Kidney epithelial cell (primary cell): ENCODE data around the gene RETREG1. TPM values are rescaled to one million over a fixed set of nuclear protein-coding genes. Genes with fewer than 3 reads are reported as not detected.

Experiments used
- DNase-seq: peaks from one replicate; pipeline ENCODE4 v3.0.0-alpha.2; 2010; ENCODE audit warnings: low read depth
- H3K27me3 ChIP-seq: 2 replicates; pipeline ENCODE4 v1.6.0; 2011; ENCODE audit warnings: low read length; ENCODE audit not compliant: control insufficient read depth, insufficient read depth
- H3K36me3 ChIP-seq: 2 replicates; pipeline ENCODE4 v1.5.1; 2011; ENCODE audit warnings: low read length; ENCODE audit not compliant: control insufficient read depth, insufficient read depth
- H3K4me3 ChIP-seq: 2 replicates; pipeline ENCODE4 v1.5.1; 2011; ENCODE audit warnings: low read depth, mild to moderate bottlenecking, control low read depth, low read length
- total RNA-seq: library from RNA; depleted of rRNA; stranded (reverse); fragments of >200 nt; gene quantifications from 2 replicates; pipeline ENCODE4 v1.2.3, GENCODE V29; 2015
- TF ChIP-seq, protein P1 (sequence below): IDR thresholded peaks from 2 replicates; pipeline ENCODE4 v1.5.1; 2011; ENCODE audit warnings: mild to moderate bottlenecking, moderate library complexity, low read length, control low read depth, inconsistent platforms; ENCODE audit not compliant: insufficient read depth, poor library complexity, severe bottlenecking

The RETREG1 gene
- total RNA-seq, 1 donor from 2014 or later = 14.8 TPM

DNA sequence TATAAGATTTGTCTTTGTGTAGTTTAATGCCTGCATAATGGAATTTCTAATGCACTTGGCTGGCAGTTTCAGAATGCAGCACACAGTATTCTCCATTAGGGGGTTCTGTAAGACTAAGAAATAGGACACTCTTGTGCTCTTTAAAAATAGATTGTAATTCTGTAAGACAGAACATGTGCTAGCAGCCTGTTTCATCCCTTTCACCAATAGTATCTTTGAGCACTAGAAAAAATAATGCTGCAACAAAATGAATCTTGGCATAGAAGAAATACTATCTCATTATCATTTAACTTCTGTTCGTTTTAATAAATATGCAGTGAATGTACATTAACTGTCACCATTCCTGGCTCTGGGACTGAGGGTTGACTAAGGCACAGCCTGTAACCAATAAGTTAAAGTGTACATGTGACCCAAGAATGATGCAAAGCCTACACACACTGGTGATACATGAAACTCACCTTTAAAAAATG is 127.4 kb downstream of the RETREG1 start:
- TF ChIP-seq, protein P1, sequence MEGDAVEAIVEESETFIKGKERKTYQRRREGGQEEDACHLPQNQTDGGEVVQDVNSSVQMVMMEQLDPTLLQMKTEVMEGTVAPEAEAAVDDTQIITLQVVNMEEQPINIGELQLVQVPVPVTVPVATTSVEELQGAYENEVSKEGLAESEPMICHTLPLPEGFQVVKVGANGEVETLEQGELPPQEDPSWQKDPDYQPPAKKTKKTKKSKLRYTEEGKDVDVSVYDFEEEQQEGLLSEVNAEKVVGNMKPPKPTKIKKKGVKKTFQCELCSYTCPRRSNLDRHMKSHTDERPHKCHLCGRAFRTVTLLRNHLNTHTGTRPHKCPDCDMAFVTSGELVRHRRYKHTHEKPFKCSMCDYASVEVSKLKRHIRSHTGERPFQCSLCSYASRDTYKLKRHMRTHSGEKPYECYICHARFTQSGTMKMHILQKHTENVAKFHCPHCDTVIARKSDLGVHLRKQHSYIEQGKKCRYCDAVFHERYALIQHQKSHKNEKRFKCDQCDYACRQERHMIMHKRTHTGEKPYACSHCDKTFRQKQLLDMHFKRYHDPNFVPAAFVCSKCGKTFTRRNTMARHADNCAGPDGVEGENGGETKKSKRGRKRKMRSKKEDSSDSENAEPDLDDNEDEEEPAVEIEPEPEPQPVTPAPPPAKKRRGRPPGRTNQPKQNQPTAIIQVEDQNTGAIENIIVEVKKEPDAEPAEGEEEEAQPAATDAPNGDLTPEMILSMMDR = peak; percentile 68
- Histone ChIP-seq H3K36me3 (no peaks in the 10 kb centered on the region), H3K4me3 (no peak overlapping the region), H3K27me3 (no peaks in the 10 kb centered on the region)
- no peak for DNase-seq

DNA sequence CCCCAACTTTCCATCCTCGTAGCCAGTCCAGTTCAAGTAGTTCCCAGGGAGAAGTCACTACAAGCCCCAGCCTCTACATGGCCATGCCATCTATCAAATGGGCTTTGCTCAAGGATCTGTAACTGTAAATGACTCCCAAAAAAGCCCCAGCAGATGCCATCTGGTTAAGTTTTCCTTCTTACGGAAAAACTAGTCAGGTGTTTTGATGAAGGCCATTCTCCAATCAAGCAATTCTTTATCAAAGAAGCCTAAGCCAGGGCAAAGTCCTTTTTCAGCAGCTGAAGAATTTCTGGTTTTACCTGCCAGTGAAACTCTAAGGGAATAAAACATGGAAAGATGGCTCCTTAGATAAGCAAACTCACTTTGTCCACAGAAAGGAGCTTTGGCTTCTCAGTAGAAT is 129.3 kb downstream of the RETREG1 start:
- Histone ChIP-seq H3K36me3 (no peaks in the 10 kb centered on the region), H3K27me3 (no peaks in the 10 kb centered on the region), H3K4me3 (no peak overlapping the region)
- TF ChIP-seq, protein P1 = no peak
- no peak for DNase-seq

DNA sequence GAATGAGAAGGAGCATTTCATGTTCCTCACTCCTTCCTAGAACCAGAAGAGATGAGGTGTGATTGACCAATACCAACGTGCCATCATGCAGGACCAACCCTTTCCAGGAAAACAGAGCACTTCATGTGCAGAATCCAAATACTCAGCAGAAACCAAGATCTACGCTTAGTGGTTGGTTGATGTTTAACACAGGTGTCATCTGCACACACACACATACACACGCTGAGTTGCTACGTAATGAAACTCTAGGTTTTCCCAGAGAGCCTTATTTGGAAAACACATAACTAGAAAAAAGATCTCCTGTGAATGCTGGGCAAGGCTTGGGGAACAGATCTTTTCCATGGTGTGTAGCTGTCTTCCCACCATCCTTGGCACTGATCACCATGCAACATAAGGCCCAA is 130.1 kb downstream of the RETREG1 start:
- no peak overlapping the region for H3K4me3 ChIP-seq
- no peaks in the 10 kb centered on the region for H3K27me3 ChIP-seq
- no peaks in the 10 kb centered on the region for H3K36me3 ChIP-seq
- TF ChIP-seq, protein P1 = no peak
- peak; percentile 69 for DNase-seq

DNA sequence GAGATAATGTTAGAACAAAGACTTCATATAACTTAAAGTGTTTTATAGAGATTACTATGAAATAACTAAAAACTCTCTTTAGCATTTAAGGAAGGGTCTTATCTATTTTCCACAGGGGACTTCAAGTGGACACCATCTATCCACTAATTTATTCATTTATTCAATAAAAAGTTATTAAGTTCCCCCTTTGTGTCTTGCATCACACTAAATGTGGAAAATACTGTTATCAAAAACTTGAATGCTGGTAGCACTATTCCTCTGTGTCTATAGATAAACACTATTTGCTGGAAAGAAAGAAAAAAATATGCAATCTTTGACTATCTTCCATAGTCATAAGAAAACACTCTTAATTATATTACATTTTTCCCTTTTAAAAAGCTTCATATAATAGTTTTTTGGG is 131.1 kb downstream of the RETREG1 start:
- H3K36me3 ChIP-seq = no peaks in the 10 kb centered on the region
- DNase-seq = no peak
- H3K27me3 ChIP-seq = no peaks in the 10 kb centered on the region
- no peak overlapping the region for H3K4me3 ChIP-seq
- TF ChIP-seq, protein P1 = no peak

DNA sequence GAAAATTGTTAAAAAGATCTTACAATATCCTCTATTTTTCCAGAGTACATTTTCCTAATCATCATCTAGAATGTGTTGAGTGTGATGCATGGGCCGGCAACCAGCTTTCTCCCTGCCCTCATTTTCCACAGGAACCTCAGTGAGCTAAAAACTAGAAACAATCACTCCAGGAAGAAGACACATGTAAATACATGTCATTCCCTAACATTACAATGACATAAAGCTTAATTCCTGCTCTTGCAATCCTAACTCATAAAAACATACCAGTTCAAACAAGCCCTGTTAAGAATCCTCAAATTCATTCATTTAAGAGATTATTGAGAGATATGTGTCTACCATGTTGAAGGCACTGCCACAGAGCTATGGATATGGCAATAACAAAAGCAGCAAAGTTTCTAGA is 132.7 kb downstream of the RETREG1 start:
- Histone ChIP-seq H3K4me3 (no peak overlapping the region), H3K36me3 (no peaks in the 10 kb centered on the region), H3K27me3 (no peaks in the 10 kb centered on the region)
- TF ChIP-seq, protein P1 = no peak
- no peak for DNase-seq

DNA sequence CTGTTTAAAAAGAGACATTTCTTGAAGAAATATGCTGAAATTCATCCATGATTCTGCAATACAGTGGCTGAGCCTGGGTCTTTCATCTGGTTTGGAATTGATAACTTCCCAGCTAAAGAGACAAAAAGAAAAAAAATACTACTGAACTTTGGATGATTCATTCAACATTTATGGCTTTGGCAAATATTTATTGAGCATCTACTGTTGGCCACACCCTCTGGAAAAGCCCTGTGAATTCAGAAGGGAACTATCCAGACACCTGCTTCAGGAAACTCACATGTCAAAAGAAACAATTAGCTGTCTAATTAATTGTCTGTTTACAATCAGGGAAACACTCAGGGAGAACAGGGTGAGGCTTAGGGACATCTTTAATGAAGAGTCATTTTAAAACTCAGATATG is 133.4 kb downstream of the RETREG1 start:
- TF ChIP-seq, protein P1 = no peak
- Histone ChIP-seq H3K4me3 (no peak overlapping the region), H3K27me3 (no peaks in the 10 kb centered on the region), H3K36me3 (no peaks in the 10 kb centered on the region)
- DNase-seq = no peak
